A549 (cell line): ENCODE results near the gene ZC2HC1B. TPM values are rescaled to one million over a fixed set of nuclear protein-coding genes. Genes with fewer than 3 reads are reported as not detected.
"Not testable (repeated sequence)": the region's sequence is repeated elsewhere in the genome, so short reads cannot be mapped to it uniquely, and the experiment has no call there.

Source experiments
- ATAC-seq, 2 experiments: fragments of 200-7000 bp in 1 of 2; fragments of >200 bp in 1 of 2; cut with Nextera tagmentation in 1 of 2; cut with Tn5 transposase in 1 of 2; 3 replicates each; pipeline versions ENCODE4 v1.8.0 to v1.9.1; 2018 to 2020; ENCODE audit warnings: mild to moderate bottlenecking in 1 of 2, moderate library complexity in 1 of 2
- CTCF ChIA-PET: fragments of 300-600 bp; sonication (Branson Sonifier 250); formaldehyde crosslinking; extraction: SDS; loops from one replicate; lab custom pipeline; 2021; ENCODE audit warnings: antibody characterized with exemption, inconsistent platforms; lab: Yijun Ruan, JAX
- POLR2A ChIA-PET: fragments of 350-600 bp; formaldehyde crosslinking; extraction: SDS; loops from one replicate; lab custom pipeline; 2021; ENCODE audit warnings: antibody characterized with exemption, inconsistent platforms; lab: Yijun Ruan, JAX
- DNase-seq, 2 experiments: peaks; one replicate each; pipeline versions ENCODE4 v3.0.0 to v3.0.0-alpha.2; 2011 to 2016; ENCODE audit warnings: low read depth in 1 of 2, low spot score in 1 of 2
- FAIRE-seq: peaks from 2 replicates; lab custom pipeline; 2011; peaks lifted over from hg19 to GRCh38; lab: Jason Lieb, UNC
- H3K27ac ChIP-seq, 2 experiments: fragments of >200 bp; sonication (Bioruptor Twin); formaldehyde crosslinking; 3 replicates each; pipeline ENCODE4 v1.5.1; 2016 to 2017
- H3K4me1 ChIP-seq: fragments of >200 bp; sonication (Bioruptor Twin); formaldehyde crosslinking; 3 replicates; pipeline ENCODE4 v1.6.1; 2016
- H3K4me2 ChIP-seq: fragments of >200 bp; sonication (Bioruptor Twin); formaldehyde crosslinking; 3 replicates; pipeline ENCODE4 v1.6.1; 2016
- H3K4me3 ChIP-seq: fragments of >200 bp; sonication (Bioruptor Twin); formaldehyde crosslinking; 3 replicates; pipeline ENCODE4 v1.5.1; 2016
- H3K9me3 ChIP-seq: fragments of >200 bp; sonication (Bioruptor Twin); formaldehyde crosslinking; 3 replicates; pipeline ENCODE4 v1.6.1; 2016
- ATOH8 ChIP-seq: fragments of 250-450 bp; sonication (Bioruptor Pico); IDR thresholded peaks from 2 replicates; pipeline ENCODE4 v1.5.0; 2020; ENCODE audit warnings: low read depth, mild to moderate bottlenecking, moderate library complexity
- BHLHE40 ChIP-seq: IDR thresholded peaks from 2 replicates; pipeline ENCODE4 v1.6.1; 2012; ENCODE audit warnings: low read depth, low read length, inconsistent platforms
- CHD4 ChIP-seq: fragments of 200-600 bp; sonication (generic); IDR thresholded peaks from 2 replicates; pipeline ENCODE4 v1.6.1; 2016; ENCODE audit warnings: antibody characterized with exemption, mild to moderate bottlenecking, borderline replicate concordance
- CTCF ChIP-seq: fragments of >200 bp; sonication (Bioruptor Twin); formaldehyde crosslinking; IDR thresholded peaks from 3 replicates; pipeline ENCODE4 v1.5.1; 2016
- ESRRA ChIP-seq: fragments of 150-350 bp; IDR thresholded peaks from 2 replicates; pipeline ENCODE4 v1.6.1; 2014; ENCODE audit warnings: mild to moderate bottlenecking, low read length, borderline replicate concordance
- FOXS1 ChIP-seq: fragments of 250-450 bp; sonication (Bioruptor Pico); IDR thresholded peaks from 2 replicates; pipeline ENCODE4 v1.5.0; 2020; ENCODE audit warnings: mild to moderate bottlenecking, moderate library complexity
- GATA3 ChIP-seq: IDR thresholded peaks from 2 replicates; pipeline ENCODE4 v1.6.1; 2012; ENCODE audit warnings: borderline replicate concordance
- NR3C1 ChIP-seq: fragments of >200 bp; sonication (Bioruptor Twin); formaldehyde crosslinking; IDR thresholded peaks from 3 replicates; pipeline ENCODE4 v1.6.1; 2017
- POLR2AphosphoS2 ChIP-seq: conservative IDR thresholded peaks from 2 replicates; pipeline ENCODE4 v1.6.1; 2012; ENCODE audit warnings: low read length, improper control_type of control experiment, inconsistent platforms
- RAD21 ChIP-seq, 2 experiments: fragments of >200 bp in 1 of 2; sonication (Bioruptor Twin) in 1 of 2; formaldehyde crosslinking in 1 of 2; IDR thresholded peaks in 1 of 2; conservative IDR thresholded peaks in 1 of 2; 2 replicates in 1 of 2; 3 replicates in 1 of 2; pipeline ENCODE4 v1.6.1; 2012 to 2018; ENCODE audit warnings: inconsistent platforms in 1 of 2
- RNF2 ChIP-seq: fragments of 200-600 bp; sonication (generic); IDR thresholded peaks from 2 replicates; pipeline ENCODE4 v1.6.1; 2016; ENCODE audit warnings: low read depth, mild to moderate bottlenecking, antibody characterized with exemption, moderate library complexity, borderline replicate concordance
- TP53 ChIP-seq: fragments of 250-450 bp; sonication (Bioruptor Pico); IDR thresholded peaks from 2 replicates; pipeline ENCODE4 v1.5.0; 2021; ENCODE audit warnings: mild to moderate bottlenecking, moderate library complexity
- ZNF302 ChIP-seq: fragments of 250-450 bp; sonication (Bioruptor Pico); IDR thresholded peaks from 2 replicates; pipeline ENCODE4 v1.9.0; 2021; ENCODE audit warnings: inconsistent platforms, mild to moderate bottlenecking, moderate library complexity
- ZSCAN20 ChIP-seq: fragments of 250-450 bp; sonication (Bioruptor Pico); IDR thresholded peaks from 2 replicates; pipeline ENCODE4 v1.8.0; 2022; ENCODE audit warnings: mild to moderate bottlenecking, moderate library complexity
- WGBS: methylation state at CpG from one replicate; pipeline ENCODE4 v1.1.6; 2017; ENCODE audit errors: missing lambda C conversion rate; 5-methylcytosine and 5-hydroxymethylcytosine counted together
- polyA plus RNA-seq, 4 experiments: library from polyadenylated mRNA; depleted of rRNA in 3 of 4; stranded (reverse); fragments of >200 nt; fragmentation: RNase III in 1 of 4; extraction: RNeasy Plus Mini Kit Qiagen cat#74134 plus additional on column Dnase treatment in 1 of 4; gene quantifications; 2 replicates in 3 of 4; 3 replicates in 1 of 4; pipeline ENCODE4 v1.2.3, GENCODE V29; 2011 to 2017
- TF ChIP-seq, protein P1 (sequence below): IDR thresholded peaks from 2 replicates; pipeline ENCODE4 v1.6.1; 2012; ENCODE audit warnings: low read depth, borderline replicate concordance

Gene ZC2HC1B
- polyA plus RNA-seq, 2 of the 4 experiments (the other 2 are of a cell fraction): not detected

- FAIRE-seq: no peak
- Histone ChIP-seq H3K9me3 (0 out of 3 replicates have a peak, but pooled peaks cover 2% of the 10 kb centered on the region), H3K4me1 (no peaks in the 10 kb centered on the region), H3K4me2 (no peak overlapping the region), H3K4me3 (no peak overlapping the region), H3K27ac (no peak overlapping the region)
- no peak for DNase-seq
- POLR2A ChIA-PET: no interaction called here
- ATAC-seq: no peak
- 95% methylated on average over 2 of the region's 2 CpGs for WGBS
- TF ChIP-seq RAD21 (conservative IDR thresholded peaks at IDR 0.05 in 1 of 2, IDR thresholded peaks at IDR 0.05 in 1 of 2): no peak
- TF ChIP-seq CTCF: no peak
- TF ChIP-seq TP53 (CRISPR knock-in tag): no peak
- no peak for TF ChIP-seq NR3C1
- TF ChIP-seq ZNF302 (CRISPR knock-in tag): no peak
- TF ChIP-seq ZSCAN20 (CRISPR knock-in tag): no peak
- TF ChIP-seq RNF2: no peak
- no peak for TF ChIP-seq POLR2AphosphoS2
- TF ChIP-seq, protein P1, sequence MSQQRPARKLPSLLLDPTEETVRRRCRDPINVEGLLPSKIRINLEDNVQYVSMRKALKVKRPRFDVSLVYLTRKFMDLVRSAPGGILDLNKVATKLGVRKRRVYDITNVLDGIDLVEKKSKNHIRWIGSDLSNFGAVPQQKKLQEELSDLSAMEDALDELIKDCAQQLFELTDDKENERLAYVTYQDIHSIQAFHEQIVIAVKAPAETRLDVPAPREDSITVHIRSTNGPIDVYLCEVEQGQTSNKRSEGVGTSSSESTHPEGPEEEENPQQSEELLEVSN: no peak
- TF ChIP-seq ESRRA: no peak
- no peak for TF ChIP-seq FOXS1
- TF ChIP-seq GATA3: no peak
- CTCF ChIA-PET: no interaction called here
Observed at GRCh38 chr6:143863771-143864170, 503 bp upstream of the ZC2HC1B start.

GRCh38 chr6:143867236-143867635 is 3.0 kb downstream of the ZC2HC1B start:
- Histone ChIP-seq H3K4me2 (no peak overlapping the region), H3K27ac (no peak overlapping the region), H3K9me3 (0 out of 3 replicates have a peak, but pooled peaks cover 2% of the 10 kb centered on the region), H3K4me3 (no peak overlapping the region), H3K4me1 (no peaks in the 10 kb centered on the region)
- ChIA-PET POLR2A (no interaction called here), CTCF (no interaction called here)
- DNase-seq (no peak), FAIRE-seq (no peak), ATAC-seq (no peak)
- TF ChIP-seq BHLHE40 (no peak), CHD4 (no peak), ATOH8 (no peak)

- H3K27ac ChIP-seq, H3K4me2 ChIP-seq, H3K4me1 ChIP-seq, H3K4me3 ChIP-seq, ATAC-seq, FAIRE-seq, CTCF ChIA-PET, H3K9me3 ChIP-seq, DNase-seq, POLR2A ChIA-PET: not testable (repeated sequence)
- 39% methylated on average over 3 of the region's 3 CpGs for WGBS
Observed at GRCh38 chr6:143868808-143869207, 4.5 kb downstream of the ZC2HC1B start.

GRCh38 chr6:143871202-143871730 is 7.0 kb downstream of the ZC2HC1B start:
- POLR2A ChIA-PET, H3K9me3 ChIP-seq, H3K27ac ChIP-seq, ATAC-seq, H3K4me2 ChIP-seq, H3K4me3 ChIP-seq, FAIRE-seq, DNase-seq, CTCF ChIA-PET, H3K4me1 ChIP-seq: not testable (repeated sequence)
- WGBS: 36% methylated on average over 1 of the region's 1 CpG
